Activated naive CD8-positive, alpha-beta T cell treated with anti-CD3 and anti-CD28 coated beads, Interleukin-2, amount 10 ng/mL, durations not matched to agents 7 days and 5 days (primary cell): ENCODE results near the gene TTC16. TPM values are rescaled to one million over a fixed set of nuclear protein-coding genes. Genes with fewer than 3 reads are reported as not detected.

Experiments used
- ATAC-seq: fragments of 150-1000 bp; cut with Tn5 transposase; one replicate; pipeline ENCODE4 v1.10.0; 2021; ENCODE audit warnings: low read depth, moderate library complexity
- POLR2A ChIA-PET: fragments of 350-600 bp; sonication (Branson Sonifier 250); formaldehyde crosslinking; loops from one replicate; lab custom pipeline; 2021; ENCODE audit warnings: antibody characterized with exemption; lab: Charles Lee
- DNase-seq: peaks from one replicate; pipeline ENCODE4 v3.0.0; 2021
- H3K27ac Mint-ChIP-seq: one replicate; pipeline ENCODE4 v1.8.0; 2022; ENCODE audit warnings: mild to moderate bottlenecking, mixed read lengths
- H3K27me3 Mint-ChIP-seq: one replicate; pipeline ENCODE4 v1.8.0; 2022; ENCODE audit warnings: mild to moderate bottlenecking, moderate library complexity, mixed read lengths
- H3K36me3 Mint-ChIP-seq: one replicate; pipeline ENCODE4 v1.8.0; 2021; ENCODE audit warnings: mild to moderate bottlenecking, mixed read lengths
- H3K4me1 Mint-ChIP-seq: one replicate; pipeline ENCODE4 v1.8.0; 2021; ENCODE audit warnings: mixed read lengths
- H3K4me3 Mint-ChIP-seq: one replicate; pipeline ENCODE4 v1.8.0; 2022; ENCODE audit warnings: mild to moderate bottlenecking, moderate library complexity, mixed read lengths
- H3K9me3 Mint-ChIP-seq: one replicate; pipeline ENCODE4 v1.8.0; 2021; ENCODE audit warnings: mixed read lengths
- total RNA-seq, 2 experiments: library from RNA; stranded (reverse); gene quantifications; one replicate each; pipeline ENCODE4 v1.2.3, GENCODE V29; 2021

TTC16 gene
- total RNA-seq, 2 experiments from 2014 or later, result 4.4 to 5.3 TPM

- Mint-ChIP-seq H3K9me3 (no peaks in the 10 kb centered on the region), H3K4me1 (peaks cover 8% of the 10 kb centered on the region), H3K4me3 (no peak overlapping the region), H3K27me3 (no peaks in the 10 kb centered on the region), H3K36me3 (no peaks in the 10 kb centered on the region), H3K27ac (peak overlapping the region; percentile 25)
- POLR2A ChIA-PET, result no interaction called here
- ATAC-seq (no peak), DNase-seq (no peak)
Observed at GRCh38 chr9:127729522-127730256, 13.8 kb downstream of the TTC16 start.

DNA sequence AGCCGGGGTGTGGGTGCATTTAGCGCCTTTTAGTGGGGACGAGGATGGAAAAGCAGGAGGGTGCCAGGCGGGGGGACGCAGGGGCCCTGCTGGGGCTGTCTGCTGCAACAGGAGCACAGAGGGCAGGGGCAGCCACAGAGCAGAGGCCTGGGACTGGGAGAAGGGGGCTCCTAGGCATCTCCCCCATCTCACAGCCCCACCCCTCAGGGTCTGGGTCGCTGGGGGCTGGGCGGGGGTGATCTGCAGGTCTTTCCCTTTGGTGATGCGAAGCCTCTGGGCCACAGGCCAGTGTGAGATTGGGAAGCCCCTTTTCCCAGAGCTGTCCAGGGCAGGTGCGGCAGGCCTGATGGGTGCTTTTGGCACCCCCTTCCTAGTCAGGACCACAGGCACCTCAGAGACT is 14.4 kb downstream of the TTC16 start:
- Mint-ChIP-seq H3K4me3 (no peak overlapping the region), H3K9me3 (no peaks in the 10 kb centered on the region), H3K27ac (no peak overlapping the region), H3K4me1 (peaks cover 9% of the 10 kb centered on the region), H3K36me3 (no peaks in the 10 kb centered on the region), H3K27me3 (no peaks in the 10 kb centered on the region)
- POLR2A ChIA-PET, result no interaction called here
- ATAC-seq, result no peak
- DNase-seq, result no peak

GRCh38 chr9:127730799-127731410 is 15.0 kb downstream of the TTC16 start:
- Mint-ChIP-seq H3K36me3 (no peaks in the 10 kb centered on the region), H3K27me3 (no peaks in the 10 kb centered on the region), H3K9me3 (no peaks in the 10 kb centered on the region), H3K4me1 (peaks cover 14% of the 10 kb centered on the region), H3K4me3 (no peak overlapping the region), H3K27ac (no peak overlapping the region)
- POLR2A ChIA-PET, result interaction anchor here (1.2 kb wide), 1 partner anchor 119 kb away, joined by 3 read pairs; the partner anchor contains the start of gene STXBP1
- DNase-seq (no peak), ATAC-seq (no peak)

DNA sequence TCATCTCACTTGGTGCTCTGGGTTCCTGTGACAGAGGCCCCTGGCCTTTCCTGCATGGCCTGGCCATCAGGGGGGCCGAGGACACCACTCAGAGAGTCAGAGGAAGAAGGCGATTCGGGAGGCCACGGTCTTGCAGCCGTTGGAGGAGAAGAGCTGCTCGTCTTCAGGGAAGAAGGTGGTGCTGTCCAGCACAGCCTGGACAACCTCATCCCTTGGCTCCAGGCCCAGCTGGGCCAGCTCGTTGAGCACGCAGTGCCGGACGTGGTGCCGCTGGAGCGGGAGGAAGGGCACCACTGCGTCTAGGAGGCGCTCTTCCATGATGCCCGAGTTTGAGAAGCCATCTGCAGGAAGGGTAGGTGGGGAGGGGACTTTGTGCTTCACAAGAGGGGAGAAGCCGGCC is 16.1 kb downstream of the TTC16 start:
- no peaks in the 10 kb centered on the region for H3K9me3 Mint-ChIP-seq
- no peak for ATAC-seq
- H3K36me3 Mint-ChIP-seq, result no peaks in the 10 kb centered on the region
- no peak overlapping the region for H3K27ac Mint-ChIP-seq
- no peak overlapping the region for H3K4me3 Mint-ChIP-seq
- H3K4me1 Mint-ChIP-seq, result peaks cover 14% of the 10 kb centered on the region
- POLR2A ChIA-PET, result interaction anchor here (1.1 kb wide), 1 partner anchor 10 kb away, joined by 3 read pairs; no protein-coding TSS in a partner anchor
- DNase-seq, result no peak
- H3K27me3 Mint-ChIP-seq, result no peaks in the 10 kb centered on the region

- DNase-seq (no peak), ATAC-seq (no peak)
- no peaks in the 10 kb centered on the region for H3K9me3 Mint-ChIP-seq
- H3K27ac Mint-ChIP-seq, result no peak overlapping the region
- H3K4me3 Mint-ChIP-seq, result no peak overlapping the region
- no peaks in the 10 kb centered on the region for H3K36me3 Mint-ChIP-seq
- POLR2A ChIA-PET, result interaction anchor here (1.1 kb wide), 1 partner anchor 11 kb away, joined by 3 read pairs; no protein-coding TSS in a partner anchor
- peaks cover 14% of the 10 kb centered on the region for H3K4me1 Mint-ChIP-seq
- H3K27me3 Mint-ChIP-seq, result no peaks in the 10 kb centered on the region
Observed at GRCh38 chr9:127732444-127732843, 16.6 kb downstream of the TTC16 start.

GRCh38 chr9:127733614-127734013 is 17.7 kb downstream of the TTC16 start:
- Mint-ChIP-seq H3K9me3 (no peaks in the 10 kb centered on the region), H3K4me1 (peaks cover 14% of the 10 kb centered on the region), H3K36me3 (peaks cover 5% of the 10 kb centered on the region), H3K27ac (peak overlapping the region; percentile 79), H3K4me3 (peak overlapping the region; percentile 87), H3K27me3 (no peaks in the 10 kb centered on the region)
- DNase-seq, result no peak
- POLR2A ChIA-PET, result interaction anchor here (1.9 kb wide), 1 partner anchor 27 kb away, joined by 5 read pairs; the partner anchor contains the start of gene CFAP157
- no peak for ATAC-seq

- no peaks in the 10 kb centered on the region for H3K27me3 Mint-ChIP-seq
- H3K4me1 Mint-ChIP-seq, result peaks cover 14% of the 10 kb centered on the region
- H3K27ac Mint-ChIP-seq, result peak overlapping the region; percentile 79
- peak overlapping the region; percentile 87 for H3K4me3 Mint-ChIP-seq
- DNase-seq (no peak), ATAC-seq (no peak)
- POLR2A ChIA-PET, result interaction anchor here (0.5 to 2.2 kb wide), 30 partner anchors 10 to 1338 kb away, joined by 3 to 29 read pairs (median 5); partner anchors contain the start of genes CDK9, CFAP157, LRSAM1 and PTRH1
- no peaks in the 10 kb centered on the region for H3K9me3 Mint-ChIP-seq
- H3K36me3 Mint-ChIP-seq, result peaks cover 8% of the 10 kb centered on the region
Observed at GRCh38 chr9:127734247-127734746, 18.4 kb downstream of the TTC16 start.

GRCh38 chr9:127734747-127735529 is 19.1 kb downstream of the TTC16 start, which contains the start of gene TOR2A:
Gene TOR2A (minus strand): TSS chr9:127735294. CDS start chr9:127735270, 24 bp downstream.
- no peaks in the 10 kb centered on the region for H3K27me3 Mint-ChIP-seq
- ATAC-seq (peak; percentile 88), DNase-seq (peak; percentile 98)
- peak within 1 kb of the TSS; percentile 93 for H3K27ac Mint-ChIP-seq
- H3K4me1 Mint-ChIP-seq, result peaks cover 14% of the 10 kb centered on the region
- H3K4me3 Mint-ChIP-seq, result peak within 1 kb of the TSS; percentile 87
- no peaks in the 10 kb centered on the region for H3K9me3 Mint-ChIP-seq
- POLR2A ChIA-PET, result interaction anchor here (0.5 to 2.2 kb wide), 38 partner anchors 9 to 1337 kb away, joined by 3 to 29 read pairs (median 5); partner anchors contain the start of genes CDK9, CFAP157, LRSAM1 and PTRH1
- peaks cover 9% of the 10 kb centered on the region for H3K36me3 Mint-ChIP-seq

- H3K27ac Mint-ChIP-seq, result peak overlapping the region; percentile 93
- peaks cover 14% of the 10 kb centered on the region for H3K4me1 Mint-ChIP-seq
- no peaks in the 10 kb centered on the region for H3K9me3 Mint-ChIP-seq
- no peak for DNase-seq
- no peaks in the 10 kb centered on the region for H3K27me3 Mint-ChIP-seq
- ATAC-seq, result no peak
- POLR2A ChIA-PET, result interaction anchor here (0.6 to 2.2 kb wide), 29 partner anchors 9 to 284 kb away, joined by 3 to 29 read pairs (median 5); partner anchors contain the start of genes CDK9, CFAP157, LRSAM1 and PTRH1
- peak overlapping the region; percentile 87 for H3K4me3 Mint-ChIP-seq
- H3K36me3 Mint-ChIP-seq, result peaks cover 9% of the 10 kb centered on the region
Observed at GRCh38 chr9:127735530-127736185, 19.8 kb downstream of the TTC16 start.

DNA sequence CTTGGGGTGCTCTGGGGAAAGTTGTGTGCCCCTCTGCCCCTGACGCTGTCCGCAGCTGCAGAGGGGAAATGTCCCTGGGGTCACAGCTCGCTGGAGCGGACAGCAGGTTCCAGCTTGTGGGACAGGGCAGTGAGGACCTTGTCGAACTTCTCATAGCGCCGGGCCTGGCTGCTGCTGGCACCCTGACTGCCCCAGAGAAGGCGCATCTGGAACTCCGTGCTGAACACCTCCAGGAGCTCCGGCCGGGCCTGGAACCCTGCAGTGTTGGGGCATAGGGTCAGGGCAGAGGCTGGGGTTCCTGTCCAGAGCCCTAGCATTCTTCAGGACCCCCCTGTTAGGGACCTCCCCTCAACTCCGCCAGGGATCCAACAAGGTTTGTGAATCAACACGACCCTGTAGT is 22.8 kb downstream of the TTC16 start:
- peaks cover 23% of the 10 kb centered on the region for H3K36me3 Mint-ChIP-seq
- no peaks in the 10 kb centered on the region for H3K27me3 Mint-ChIP-seq
- no peaks in the 10 kb centered on the region for H3K9me3 Mint-ChIP-seq
- no peak overlapping the region for H3K27ac Mint-ChIP-seq
- DNase-seq, result no peak
- ATAC-seq, result no peak
- peaks cover 11% of the 10 kb centered on the region for H3K4me1 Mint-ChIP-seq
- H3K4me3 Mint-ChIP-seq, result no peak overlapping the region
- POLR2A ChIA-PET, result no interaction called here

DNA sequence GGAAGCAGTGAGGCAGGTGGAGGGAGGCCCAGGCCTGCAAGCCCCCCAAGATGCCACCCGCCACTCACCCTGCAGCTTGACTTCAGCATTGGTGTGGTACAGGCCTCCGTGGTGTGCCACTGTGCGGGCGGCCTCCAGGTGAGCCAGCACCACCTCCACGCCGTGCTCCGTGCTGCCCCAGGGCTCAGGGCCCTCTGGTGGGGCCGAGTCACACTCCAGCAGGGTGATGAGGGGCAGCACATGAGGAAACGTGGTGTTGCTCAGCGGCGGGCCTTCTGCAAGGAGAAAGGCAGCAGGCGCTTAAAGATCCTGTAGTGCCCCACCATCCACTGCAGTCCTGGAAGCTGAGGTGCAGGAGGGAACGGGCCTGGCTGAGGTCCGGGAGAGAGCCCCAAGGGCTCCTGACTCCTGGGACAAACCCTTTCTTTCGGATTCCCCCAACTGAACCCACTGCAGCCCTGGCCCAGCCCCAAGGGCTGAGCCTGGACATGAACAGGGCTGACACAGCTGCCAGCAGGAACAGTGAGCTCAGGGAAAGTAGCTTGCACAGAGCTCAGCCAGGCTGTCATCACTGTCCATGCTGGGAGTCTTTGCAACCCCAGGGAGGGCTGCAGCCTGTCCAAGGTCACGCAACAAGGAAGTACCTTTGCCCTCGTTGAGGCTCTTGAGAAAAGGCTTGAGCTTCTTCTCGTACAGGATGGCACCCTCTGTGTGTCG is 23.9 kb downstream of the TTC16 start:
- Mint-ChIP-seq H3K27me3 (no peaks in the 10 kb centered on the region), H3K4me1 (peaks cover 6% of the 10 kb centered on the region), H3K4me3 (no peak overlapping the region), H3K9me3 (no peaks in the 10 kb centered on the region), H3K27ac (no peak overlapping the region), H3K36me3 (peaks cover 23% of the 10 kb centered on the region)
- POLR2A ChIA-PET, result no interaction called here
- ATAC-seq (no peak), DNase-seq (no peak)
